ENCODE data around the gene CCDC87. TPM values are rescaled to one million over a fixed set of nuclear protein-coding genes. Genes with fewer than 3 reads are reported as not detected.

The CCDC87 gene
- total and polyA plus RNA-seq, 2 of the 8 experiments (the other 6 are each of a cell fraction or from before 2014, with no cell fraction given), result 0.32 to 0.99 TPM

GRCh38 chr11:66548041-66548440, 44.8 kb downstream of the CCDC87 start (continued):
- no peak for TF ChIP-seq CHD7 (IDR thresholded peaks at IDR 0.05; ENCODE audit: insufficient replicate concordance, low read length)
- TF ChIP-seq YY1 (IDR thresholded peaks at IDR 0.05; ENCODE audit: low read depth, low read length), result no peak
- TF ChIP-seq SIN3A (conservative IDR thresholded peaks at IDR 0.05 in 1 of 2, IDR thresholded peaks at IDR 0.05 in 1 of 2; ENCODE audit: low read depth in 1 of 2, low read length in 2 of 2), result no peak
- TF ChIP-seq BACH1 (IDR thresholded peaks at IDR 0.05; ENCODE audit: low read length), result no peak
- TF ChIP-seq POU5F1 (IDR thresholded peaks at IDR 0.05; ENCODE audit: low read depth, low read length), result no peak
- TF ChIP-seq MAFK (IDR thresholded peaks at IDR 0.05; ENCODE audit: low read depth, low read length), result no peak
- no peak for TF ChIP-seq POLR2AphosphoS5 (IDR thresholded peaks at IDR 0.05; ENCODE audit: low read depth, low read length)
